PC-3 (cell line): ENCODE results near the gene ZNF195. TPM values are rescaled to one million over a fixed set of nuclear protein-coding genes. Genes with fewer than 3 reads are reported as not detected.
"Not testable (repeated sequence)": the region's sequence is repeated elsewhere in the genome, so short reads cannot be mapped to it uniquely, and the experiment has no call there.

Experiments
- ATAC-seq: fragments of 200-7000 bp; cut with Tn5 transposase; 2 replicates; pipeline ENCODE4 v1.9.1; 2020; ENCODE audit warnings: mild to moderate bottlenecking, moderate library complexity
- BruUV-seq: library from RNA; stranded (reverse); fragments of 400-500 nt; replicated peaks from 2 replicates; lab custom pipeline; 2021; lab: Mats Ljungman, UMichigan
- CTCF ChIA-PET: fragments of 300-600 bp; sonication (Branson Sonifier 250); formaldehyde crosslinking; loops from one replicate; lab custom pipeline; 2022; ENCODE audit warnings: antibody characterized with exemption; lab: Charles Lee
- POLR2A ChIA-PET: fragments of 300-600 bp; sonication (Branson Sonifier 250); formaldehyde crosslinking; loops from one replicate; lab custom pipeline; 2022; ENCODE audit warnings: antibody characterized with exemption; ENCODE audit not compliant: unreplicated experiment; lab: Charles Lee
- DNase-seq: peaks from one replicate; pipeline ENCODE4 v3.0.0-alpha.2; 2015
- H2AFZ ChIP-seq: fragments of 300-600 bp; sonication (generic); 2 replicates; pipeline ENCODE4 v1.6.0; 2016; ENCODE audit warnings: antibody characterized with exemption, low read length
- H3F3A ChIP-seq: fragments of 300-600 bp; sonication (generic); one replicate; pipeline ENCODE4 v1.6.0; 2017; ENCODE audit warnings: antibody characterized with exemption, low read length, control low read depth, mild to moderate bottlenecking; ENCODE audit not compliant: unreplicated experiment
- H3K27ac ChIP-seq: fragments of 300-600 bp; sonication (generic); 2 replicates; pipeline ENCODE4 v1.5.1; 2016; ENCODE audit warnings: mild to moderate bottlenecking, low read length
- H3K27me3 ChIP-seq: fragments of 300-600 bp; sonication (generic); 2 replicates; pipeline ENCODE4 v1.6.1; 2016; ENCODE audit warnings: low read length, mixed read lengths
- H3K36me3 ChIP-seq: fragments of 300-600 bp; sonication (generic); 2 replicates; pipeline ENCODE4 v1.6.1; 2016; ENCODE audit warnings: low read depth, mixed run types, low read length, mixed read lengths
- H3K4me1 ChIP-seq: fragments of 300-600 bp; sonication (generic); 2 replicates; pipeline ENCODE4 v1.5.1; 2016; ENCODE audit warnings: low read length; ENCODE audit not compliant: insufficient read depth
- H3K4me2 ChIP-seq: fragments of 300-600 bp; sonication (generic); 2 replicates; pipeline ENCODE4 v1.6.0; 2016; ENCODE audit warnings: low read length
- H3K4me3 ChIP-seq: fragments of 300-600 bp; sonication (generic); 2 replicates; pipeline ENCODE4 v1.5.1; 2016; ENCODE audit warnings: mild to moderate bottlenecking, low read length, mixed read lengths
- H3K79me2 ChIP-seq: fragments of 300-600 bp; sonication (generic); 2 replicates; pipeline ENCODE4 v1.6.1; 2017; ENCODE audit warnings: low read length, mixed read lengths
- H3K9ac ChIP-seq: fragments of 300-600 bp; sonication (generic); 2 replicates; pipeline ENCODE4 v1.6.0; 2016; ENCODE audit warnings: mild to moderate bottlenecking, low read length
- H3K9me2 ChIP-seq: fragments of 300-600 bp; sonication (generic); replicated peaks from 2 replicates; pipeline ENCODE4 v1.6.1; 2016; ENCODE audit warnings: mixed run types, low read length, mixed read lengths
- H3K9me3 ChIP-seq: fragments of 300-600 bp; sonication (generic); 2 replicates; pipeline ENCODE4 v1.6.1; 2016; ENCODE audit warnings: low read length, mixed read lengths
- H4K20me1 ChIP-seq: fragments of 300-600 bp; sonication (generic); 2 replicates; pipeline ENCODE4 v1.6.1; 2016; ENCODE audit warnings: low read length, mixed read lengths
- CTCF ChIP-seq: fragments of 300-600 bp; sonication (generic); conservative IDR thresholded peaks from 2 replicates; pipeline ENCODE4 v1.5.1; 2017; ENCODE audit warnings: antibody characterized with exemption, low read depth, mild to moderate bottlenecking, low read length
- intact Hi-C: fragments of 100-400 bp; cut with micrococcal nuclease; formaldehyde crosslinking; loops from 2 replicates; pipeline ENCODE4 v1.9.0; 2023
- total RNA-seq: library from RNA; depleted of rRNA; stranded (reverse); fragments of >200 nt; gene quantifications from 2 replicates; pipeline ENCODE4 v1.2.3, GENCODE V29; 2014

The ZNF195 gene
- total RNA-seq, 1 experiment from 2014 or later, result 47.9 TPM

- peak; percentile 69 for TF ChIP-seq CTCF
- CTCF ChIA-PET, result interaction anchor here (0.6 to 1.7 kb wide), 10 partner anchors 14 to 409 kb away, joined by 3 to 18 read pairs (median 4); partner anchors contain the start of gene ZNF195
- H3K4me1 ChIP-seq, H3K4me3 ChIP-seq, ATAC-seq, H3K27ac ChIP-seq, H3K9ac ChIP-seq, POLR2A ChIA-PET, BruUV-seq, H3K9me2 ChIP-seq, H3K27me3 ChIP-seq, H2AFZ ChIP-seq, H3K4me2 ChIP-seq, H4K20me1 ChIP-seq, H3K79me2 ChIP-seq, H3K36me3 ChIP-seq, H3K9me3 ChIP-seq, H3F3A ChIP-seq: not testable (repeated sequence)
- intact Hi-C loops, result loop anchor here (10.0 kb wide), 1 partner anchor 64 kb away; no protein-coding TSS in a partner anchor
- peak; percentile 80 for DNase-seq
Measured at GRCh38 chr11:3408722-3409121, 29.8 kb upstream of the ZNF195 start.

- H2AFZ ChIP-seq, H3K4me1 ChIP-seq, H3K79me2 ChIP-seq, H3F3A ChIP-seq, H3K4me3 ChIP-seq, H4K20me1 ChIP-seq, H3K9me3 ChIP-seq, DNase-seq, POLR2A ChIA-PET, BruUV-seq, H3K9me2 ChIP-seq, H3K36me3 ChIP-seq, H3K9ac ChIP-seq, H3K27me3 ChIP-seq, ATAC-seq, H3K4me2 ChIP-seq, H3K27ac ChIP-seq: not testable (repeated sequence)
- CTCF ChIA-PET, result interaction anchor here (0.6 to 1.7 kb wide), 9 partner anchors 15 to 409 kb away, joined by 3 to 18 read pairs (median 6); partner anchors contain the start of gene ZNF195
- intact Hi-C loops, result loop anchor here (10.0 kb wide), 1 partner anchor 63 kb away; no protein-coding TSS in a partner anchor
Measured at GRCh38 chr11:3408058-3408605, 29.2 kb upstream of the ZNF195 start.

- CTCF ChIA-PET, result not testable (repeated sequence)
Measured at GRCh38 chr11:3406937-3407336, 28.0 kb upstream of the ZNF195 start.

GRCh38 chr11:3406223-3406875, 27.4 kb upstream of the ZNF195 start:
- H3K79me2 ChIP-seq, H2AFZ ChIP-seq, H3K9me3 ChIP-seq, H3K9ac ChIP-seq, H3K27me3 ChIP-seq, H3K4me2 ChIP-seq, H4K20me1 ChIP-seq, BruUV-seq, H3K36me3 ChIP-seq, H3K27ac ChIP-seq, H3K4me1 ChIP-seq, DNase-seq, H3F3A ChIP-seq, H3K4me3 ChIP-seq, POLR2A ChIA-PET, ATAC-seq, H3K9me2 ChIP-seq: not testable (repeated sequence)
- intact Hi-C loops, result loop anchor here (10.0 kb wide), 1 partner anchor 62 kb away; no protein-coding TSS in a partner anchor
- CTCF ChIA-PET, result interaction anchor here (0.6 kb wide), 1 partner anchor 315 kb away, joined by 4 read pairs; no protein-coding TSS in a partner anchor

More at GRCh38 chr11:3406937-3407336, 28.0 kb upstream of the ZNF195 start:
- H3K4me2 ChIP-seq, H3K4me1 ChIP-seq, H3K4me3 ChIP-seq, H3K79me2 ChIP-seq, BruUV-seq, H3K36me3 ChIP-seq, H4K20me1 ChIP-seq, H3K9me2 ChIP-seq, H3F3A ChIP-seq, H3K27ac ChIP-seq, H3K27me3 ChIP-seq, POLR2A ChIA-PET, ATAC-seq, H3K9ac ChIP-seq, DNase-seq, H2AFZ ChIP-seq, H3K9me3 ChIP-seq: not testable (repeated sequence)
- intact Hi-C loops, result loop anchor here (10.0 kb wide), 1 partner anchor 62 kb away; no protein-coding TSS in a partner anchor

- POLR2A ChIA-PET, H4K20me1 ChIP-seq, H3F3A ChIP-seq, H3K4me2 ChIP-seq, H3K79me2 ChIP-seq, H3K9me2 ChIP-seq, H3K9ac ChIP-seq, DNase-seq, H3K4me3 ChIP-seq, H3K4me1 ChIP-seq, H3K27ac ChIP-seq, H2AFZ ChIP-seq, H3K9me3 ChIP-seq, H3K27me3 ChIP-seq, BruUV-seq, CTCF ChIA-PET, ATAC-seq, H3K36me3 ChIP-seq: not testable (repeated sequence)
- intact Hi-C loops, result loop anchor here (10.0 kb wide), 1 partner anchor 60 kb away; no protein-coding TSS in a partner anchor
Measured at GRCh38 chr11:3404076-3404925, 25.4 kb upstream of the ZNF195 start.
